GM04503 (cell line): ENCODE results near the gene KDM4C.

Experiments
- DNase-seq: peaks from one replicate; pipeline ENCODE4 v3.0.0-alpha.2; 2012; ENCODE audit warnings: low read depth

The KDM4C gene

GRCh38 chr9:6904371-6904770 lies 146.6 kb downstream of the KDM4C start:
- no peak for DNase-seq

- DNase-seq = no peak
Observed at GRCh38 chr9:6905850-6906375, 148.1 kb downstream of the KDM4C start.

- DNase-seq = no peak
Observed at GRCh38 chr9:6907772-6908381, 150.1 kb downstream of the KDM4C start.

- DNase-seq = no peak
Observed at GRCh38 chr9:6909181-6909580, 151.4 kb downstream of the KDM4C start.

GRCh38 chr9:6910032-6910431 lies 152.3 kb downstream of the KDM4C start:
- DNase-seq = no peak

GRCh38 chr9:6910497-6910896 lies 152.7 kb downstream of the KDM4C start:
- no peak for DNase-seq

GRCh38 chr9:6911901-6912638 lies 154.3 kb downstream of the KDM4C start:
- no peak for DNase-seq

- no peak for DNase-seq
Observed at GRCh38 chr9:6915635-6916034, 157.9 kb downstream of the KDM4C start.

GRCh38 chr9:6917162-6917561 lies 159.4 kb downstream of the KDM4C start:
- no peak for DNase-seq

- no peak for DNase-seq
Observed at GRCh38 chr9:6920041-6920440, 162.3 kb downstream of the KDM4C start.

- no peak for DNase-seq
Observed at GRCh38 chr9:6921315-6921714, 163.5 kb downstream of the KDM4C start.

- DNase-seq = no peak
Observed at GRCh38 chr9:6922124-6922676, 164.4 kb downstream of the KDM4C start.

GRCh38 chr9:6922680-6923079 lies 164.9 kb downstream of the KDM4C start:
- DNase-seq = no peak

- no peak for DNase-seq
Observed at GRCh38 chr9:6923086-6923485, 165.3 kb downstream of the KDM4C start.

- DNase-seq = no peak
Observed at GRCh38 chr9:6924149-6924548, 166.4 kb downstream of the KDM4C start.

GRCh38 chr9:6924988-6925563 lies 167.3 kb downstream of the KDM4C start:
- no peak for DNase-seq

- DNase-seq = no peak
Observed at GRCh38 chr9:6925836-6926235, 168.1 kb downstream of the KDM4C start.

- DNase-seq = no peak
Observed at GRCh38 chr9:6926436-6926835, 168.7 kb downstream of the KDM4C start.

GRCh38 chr9:6927838-6928237 lies 170.1 kb downstream of the KDM4C start:
- DNase-seq = no peak

GRCh38 chr9:6928863-6929262 lies 171.1 kb downstream of the KDM4C start:
- DNase-seq = no peak

- no peak for DNase-seq
Observed at GRCh38 chr9:6929441-6930215, 171.9 kb downstream of the KDM4C start.

GRCh38 chr9:6930827-6931226 lies 173.1 kb downstream of the KDM4C start:
- peak; percentile 48 for DNase-seq
